HG03175 (cell line): ENCODE results near the gene SUCO.

ENCODE experiments used
- ATAC-seq: cut with Tn5 transposase; IDR thresholded peaks from one replicate; pipeline ENCODE4 v1.9.1; 2021; ENCODE audit warnings: mild to moderate bottlenecking, moderate library complexity; ENCODE audit not compliant: unreplicated experiment

Gene SUCO

GRCh38 chr1:172514108-172514507 lies 18.8 kb upstream of the SUCO start:
- no peak for ATAC-seq

- ATAC-seq, result no peak
Observed at GRCh38 chr1:172515436-172515835, 17.5 kb upstream of the SUCO start.

GRCh38 chr1:172515927-172516326 lies 17.0 kb upstream of the SUCO start:
- ATAC-seq, result no peak

- no peak for ATAC-seq
Observed at GRCh38 chr1:172517081-172517480, 15.9 kb upstream of the SUCO start.

- no peak for ATAC-seq
Observed at GRCh38 chr1:172517545-172517944, 15.4 kb upstream of the SUCO start.

GRCh38 chr1:172529304-172529703 lies 3.6 kb upstream of the SUCO start:
- ATAC-seq, result no peak

GRCh38 chr1:172530000-172530399 lies 3.0 kb upstream of the SUCO start:
- no peak for ATAC-seq

- no peak for ATAC-seq
Observed at GRCh38 chr1:172531412-172532182, 1.4 kb upstream of the SUCO start.

- ATAC-seq, result peak; percentile 73
Observed at GRCh38 chr1:172532183-172532699, 709 bp upstream of the SUCO start.

- no peak for ATAC-seq
Observed at GRCh38 chr1:172533513-172534151, 682 bp downstream of the SUCO start.

- no peak for ATAC-seq
Observed at GRCh38 chr1:172536256-172536655, 3.3 kb downstream of the SUCO start.

- ATAC-seq, result no peak
Observed at GRCh38 chr1:172537366-172537765, 4.4 kb downstream of the SUCO start.

GRCh38 chr1:172537827-172538391 lies 5.0 kb downstream of the SUCO start:
- ATAC-seq, result no peak

- no peak for ATAC-seq
Observed at GRCh38 chr1:172540635-172541034, 7.7 kb downstream of the SUCO start.

- ATAC-seq, result no peak
Observed at GRCh38 chr1:172544481-172545104, 11.6 kb downstream of the SUCO start.

GRCh38 chr1:172545396-172546004 lies 12.6 kb downstream of the SUCO start:
- peak; percentile 95 for ATAC-seq

- no peak for ATAC-seq
Observed at GRCh38 chr1:172547071-172547470, 14.1 kb downstream of the SUCO start.

GRCh38 chr1:172549621-172550280 lies 16.8 kb downstream of the SUCO start:
- no peak for ATAC-seq

- no peak for ATAC-seq
Observed at GRCh38 chr1:172551279-172551678, 18.3 kb downstream of the SUCO start.

- ATAC-seq, result no peak
Observed at GRCh38 chr1:172554915-172555314, 22.0 kb downstream of the SUCO start.

GRCh38 chr1:172556461-172556860 lies 23.5 kb downstream of the SUCO start:
- no peak for ATAC-seq
